Body of pancreas (tissue), 4 donors: ENCODE data around the gene OR5T3. TPM values are rescaled to one million over a fixed set of nuclear protein-coding genes. Genes with fewer than 3 reads are reported as not detected.

Source experiments
- ATAC-seq: fragments of 150-250 bp; one replicate; pipeline ENCODE4 v1.9.1; 2016
- DNase-seq, 4 donors: peaks; one replicate each; pipeline ENCODE4 v3.0.0-alpha.2; 2019
- H3K27ac ChIP-seq, 4 donors: fragments of 200-600 bp; sonication (generic); 1 replicate in 3 of 4; 2 replicates in 1 of 4; pipeline versions ENCODE4 v1.5.1 to v1.6.1; 2016 to 2019; ENCODE audit warnings: mild to moderate bottlenecking in 1 of 4, mixed read lengths in 1 of 4, moderate library complexity in 1 of 4
- H3K27me3 ChIP-seq, 2 donors: fragments of 200-600 bp; sonication (generic); one replicate each; pipeline ENCODE4 v1.6.0; 2016; ENCODE audit warnings: mild to moderate bottlenecking in 1 of 2
- H3K36me3 ChIP-seq, 2 donors: fragments of 200-600 bp; sonication (generic); replicated peaks in 1 of 2; 2 replicates each; pipeline ENCODE4 v1.5.1; 2016; ENCODE audit warnings: low read depth in 2 of 2; ENCODE audit not compliant: insufficient read depth in 1 of 2
- H3K4me1 ChIP-seq: fragments of 200-600 bp; sonication (generic); one replicate; pipeline ENCODE4 v1.6.0; 2016
- H3K4me3 ChIP-seq, 2 donors: fragments of 200-600 bp; sonication (generic); 1 replicate in 1 of 2; 2 replicates in 1 of 2; pipeline ENCODE4 v1.5.1; 2016 to 2019
- H3K9me3 ChIP-seq, 3 donors: fragments of 200-600 bp; sonication (generic); 1 replicate in 2 of 3; 2 replicates in 1 of 3; pipeline ENCODE4 v1.5.1; 2016
- CTCF ChIP-seq, 7 experiments: fragments of 450-650 bp in 4 of 7; fragments of 200-600 bp in 3 of 7; sonication (generic) in 3 of 7; IDR thresholded peaks; one replicate each; pipeline ENCODE4 v1.5.1; 2016 to 2019; ENCODE audit warnings: antibody characterized with exemption in 7 of 7
- POLR2A ChIP-seq, 3 donors: fragments of 450-650 bp; IDR thresholded peaks; one replicate each; pipeline ENCODE4 v1.6.1; 2016; ENCODE audit warnings: antibody characterized with exemption in 3 of 3, mild to moderate bottlenecking in 2 of 3
- WGBS, 2 donors: methylation state at CpG; one replicate each; pipeline ENCODE4 v1.1.5; 2017; 5-methylcytosine and 5-hydroxymethylcytosine counted together
- intact Hi-C: fragments of 100-400 bp; cut with DNase I; formaldehyde crosslinking; loops from one replicate; pipeline ENCODE4 v1.15.1; 2023
- total RNA-seq, 2 donors: library from RNA; depleted of rRNA; stranded (reverse); fragments of >200 nt; gene quantifications; one replicate each; pipeline ENCODE4 v1.1.0, GENCODE V29; 2016

OR5T3 gene
- total RNA-seq, 2 donors from 2014 or later: not detected

DNA sequence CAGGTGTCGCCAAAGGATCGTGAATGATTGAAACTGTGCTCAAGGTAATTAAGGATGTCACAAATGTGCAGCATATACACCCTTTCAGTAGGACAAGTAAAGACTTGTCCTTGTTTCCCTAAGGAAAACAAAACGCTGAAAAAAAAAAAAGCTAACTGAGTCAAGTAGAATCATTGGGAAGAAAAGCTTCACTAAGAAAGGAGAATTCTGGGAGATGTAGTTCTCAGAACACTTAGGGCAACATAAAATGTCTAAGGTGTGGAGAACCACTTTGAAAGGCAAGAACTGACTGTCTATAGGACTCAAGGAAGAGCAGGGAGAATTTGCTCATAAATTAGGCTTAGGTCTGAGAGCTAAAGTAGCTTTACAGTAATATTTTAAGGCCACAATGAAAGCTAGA is 19.0 kb downstream of the OR5T3 start:
- intact Hi-C loops: no loop called here
- no peaks in the 10 kb centered on the region for H3K9me3 ChIP-seq
- H3K4me3 ChIP-seq: no peak overlapping the region
- H3K4me1 ChIP-seq: no peaks in the 10 kb centered on the region
- no peak for TF ChIP-seq POLR2A (IDR thresholded peaks at IDR 0.05)
- TF ChIP-seq CTCF (IDR thresholded peaks at IDR 0.05): no peak
- no peaks in the 10 kb centered on the region for H3K27me3 ChIP-seq
- no peaks in the 10 kb centered on the region for H3K36me3 ChIP-seq
- no peak for ATAC-seq
- H3K27ac ChIP-seq: no peak overlapping the region
- 41 to 57% methylated on average over 3 of the region's 3 CpGs for WGBS, 2 donors
- no peak for DNase-seq

DNA sequence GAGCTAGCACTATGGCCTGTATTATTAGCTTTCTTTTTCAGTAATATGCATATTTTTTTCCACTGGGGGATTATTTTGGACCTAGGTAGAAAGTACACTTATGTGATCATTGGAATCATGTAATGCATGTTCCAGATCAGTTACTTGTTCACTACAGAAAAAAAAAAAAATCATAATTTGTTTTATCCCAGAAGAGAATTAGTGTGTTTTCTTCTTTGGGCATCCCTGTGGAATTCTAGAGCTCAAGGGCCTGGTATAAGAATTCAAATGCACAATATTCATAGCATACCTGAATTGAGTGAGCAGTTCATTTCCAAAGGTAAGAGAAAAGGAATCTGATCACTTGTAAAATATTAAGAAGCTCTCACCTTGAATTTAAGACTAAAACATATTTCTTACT is 21.8 kb downstream of the OR5T3 start, which contains the start of gene OR5T1:
Gene OR5T1, plus strand, starts transcription at position 301 of the 400 bp plus-strand sequence. CDS start 1,485 bp downstream, outside the sequence.
- ATAC-seq: no peak
- Histone ChIP-seq H3K4me3 (no peak within 1 kb of the TSS), H3K4me1 (no peaks in the 10 kb centered on the region)

DNA sequence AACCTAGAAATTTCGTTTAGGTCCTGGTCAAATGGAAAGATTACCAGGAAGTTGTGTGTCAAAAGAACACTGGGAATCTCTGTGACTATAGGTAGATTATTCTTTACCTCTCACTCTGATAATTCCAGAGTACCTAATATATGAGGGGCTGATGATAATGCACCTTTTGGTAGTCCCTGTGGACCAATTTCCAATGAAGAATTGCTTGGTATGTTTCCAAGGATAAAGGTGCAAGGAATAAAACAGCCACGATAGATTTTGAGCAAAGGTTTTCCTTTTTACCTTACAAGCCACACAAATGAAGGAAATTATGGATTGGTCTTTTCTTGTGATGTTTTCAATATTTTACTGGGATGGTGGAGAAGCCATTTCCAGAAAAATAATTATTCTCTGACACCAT is 40.1 kb downstream of the OR5T3 start, which contains the start of gene OR8H1:
Gene OR8H1, minus strand, starts transcription at position 101 of the 400 bp plus-strand sequence. CDS start 1,192 bp downstream, outside the sequence.
- Histone ChIP-seq H3K4me1 (no peaks in the 10 kb centered on the region), H3K27ac (no peak within 1 kb of the TSS), H3K27me3 (no peaks in the 10 kb centered on the region), H3K4me3 (no peak within 1 kb of the TSS), H3K36me3 (no peaks in the 10 kb centered on the region), H3K9me3 (no peaks in the 10 kb centered on the region)
- ATAC-seq: no peak
- DNase-seq: no peak
- no peak for TF ChIP-seq POLR2A (IDR thresholded peaks at IDR 0.05)
- no peak for TF ChIP-seq CTCF (IDR thresholded peaks at IDR 0.05)
- 55 to 57% methylated on average over 2 of the region's 2 CpGs for WGBS, 2 donors
- intact Hi-C loops: no loop called here

More for the DNA sequence above, 21.8 kb downstream of the OR5T3 start, which contains the start of gene OR5T1:
- no peaks in the 10 kb centered on the region for H3K9me3 ChIP-seq
- no peak within 1 kb of the TSS for H3K27ac ChIP-seq
- H3K27me3 ChIP-seq: no peaks in the 10 kb centered on the region
- DNase-seq: no peak
- intact Hi-C loops: no loop called here
- no peaks in the 10 kb centered on the region for H3K36me3 ChIP-seq
- no peak for TF ChIP-seq POLR2A (IDR thresholded peaks at IDR 0.05)
- TF ChIP-seq CTCF (IDR thresholded peaks at IDR 0.05): no peak

DNA sequence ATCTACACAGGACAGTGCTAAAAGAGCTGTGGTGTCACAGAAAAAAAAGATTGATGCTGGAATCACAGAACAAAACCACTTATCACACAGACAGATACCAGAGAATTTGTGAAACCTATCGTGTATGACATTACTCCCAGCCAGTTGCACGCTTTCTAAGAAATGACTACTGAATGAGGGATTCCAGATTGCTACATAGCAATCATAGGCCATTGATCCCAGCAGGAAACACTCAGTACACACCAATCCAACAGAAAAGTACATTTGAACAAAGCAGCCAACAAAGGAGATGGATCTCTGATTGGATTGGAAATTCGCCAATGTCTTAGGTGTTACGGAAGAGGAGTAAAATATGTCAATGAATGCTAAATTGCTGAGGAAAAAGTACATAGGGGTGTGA is 44.8 kb downstream of the OR5T3 start:
- WGBS, 2 donors: 59 to 71% methylated on average over 4 of the region's 4 CpGs
- Histone ChIP-seq H3K27me3 (no peaks in the 10 kb centered on the region), H3K9me3 (no peaks in the 10 kb centered on the region), H3K36me3 (no peaks in the 10 kb centered on the region), H3K27ac (no peak overlapping the region), H3K4me3 (no peak overlapping the region), H3K4me1 (no peaks in the 10 kb centered on the region)
- no peak for DNase-seq
- no peak for TF ChIP-seq POLR2A (IDR thresholded peaks at IDR 0.05)
- no peak for TF ChIP-seq CTCF (IDR thresholded peaks at IDR 0.05)
- ATAC-seq: no peak
- intact Hi-C loops: no loop called here

Other genes starting within 250 kb of the OR5T3 start
- gene OR5AS1, start 224.6 kb upstream of the OR5T3 start, total RNA-seq: not detected
- not detected for gene OR8I2, start 158.9 kb upstream of the OR5T3 start, total RNA-seq
- not detected for gene OR8H2, start 148.6 kb upstream of the OR5T3 start, total RNA-seq
- not detected for gene OR8H3, start 129.9 kb upstream of the OR5T3 start, total RNA-seq
- gene OR8J3, start 112.1 kb upstream of the OR5T3 start, total RNA-seq: not detected
- gene OR8K5, start 91.9 kb upstream of the OR5T3 start, total RNA-seq: not detected
- not detected for gene OR5J2, start 75.6 kb upstream of the OR5T3 start, total RNA-seq
- not detected for gene OR5T2, start 18.0 kb upstream of the OR5T3 start, total RNA-seq
- gene OR5T1, start 21.9 kb downstream of the OR5T3 start, total RNA-seq: not detected
- gene OR8H1, start 40.0 kb downstream of the OR5T3 start, total RNA-seq: not detected
- gene OR8K3, start 62.9 kb downstream of the OR5T3 start, total RNA-seq: not detected
- gene OR8K1, start 93.8 kb downstream of the OR5T3 start, total RNA-seq: not detected
- not detected for gene OR8J1, start 102.0 kb downstream of the OR5T3 start, total RNA-seq
- not detected for gene OR8U1, start 123.4 kb downstream of the OR5T3 start, total RNA-seq
- gene OR5AL1, start 160.4 kb downstream of the OR5T3 start, total RNA-seq: not detected
- not detected for gene OR5M3, start 221.1 kb downstream of the OR5T3 start, total RNA-seq
- gene OR5M8, start 239.1 kb downstream of the OR5T3 start, total RNA-seq: not detected